Measurements from ENCODE around the gene SRRM5.

DNA sequence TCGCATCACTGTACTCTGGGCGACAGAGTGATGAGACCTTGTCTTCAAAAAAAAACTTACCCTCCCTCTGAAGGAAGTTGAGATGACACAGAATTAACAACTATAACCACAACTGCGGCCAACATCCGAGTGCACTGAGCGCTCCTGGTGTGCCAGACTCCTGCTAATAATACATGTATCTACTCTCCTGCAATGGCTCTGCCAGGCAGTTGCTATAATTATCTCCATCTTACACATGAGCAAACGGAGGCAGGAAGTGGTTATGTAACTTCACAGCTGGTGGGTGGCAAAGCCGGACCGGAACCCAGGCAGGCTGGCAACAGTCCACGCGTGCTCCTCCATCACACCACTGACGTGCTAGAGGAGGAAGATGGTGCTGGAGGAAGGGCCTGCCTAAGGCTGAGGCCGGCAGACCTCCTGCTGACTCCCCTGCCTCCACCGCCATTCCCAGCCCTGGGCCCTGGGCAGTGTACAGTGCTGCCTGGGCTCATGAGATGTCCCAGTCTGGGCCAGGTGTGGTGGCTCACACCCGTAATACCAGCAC is 49.1 kb upstream of the SRRM5 start:
- TF ChIP-seq ELF4 (IDR thresholded peaks at IDR 0.05) = no peak
- TF ChIP-seq FOXM1 (IDR thresholded peaks at IDR 0.05; ENCODE audit: borderline replicate concordance) = no peak
